Esophagus squamous epithelium (tissue), 4 donors: ENCODE results near the gene DTWD1.

ENCODE experiments used
- CTCF ChIP-seq, 6 experiments: fragments of 450-650 bp in 4 of 6; fragments of 200-600 bp in 2 of 6; sonication (generic) in 2 of 6; IDR thresholded peaks; one replicate each; pipeline ENCODE4 v1.5.1; 2016 to 2019; ENCODE audit warnings: antibody characterized with exemption in 6 of 6, mild to moderate bottlenecking in 4 of 6, moderate library complexity in 4 of 6
- POLR2A ChIP-seq, 4 donors: fragments of 450-650 bp; IDR thresholded peaks; one replicate each; pipeline ENCODE4 v1.6.1; 2017; ENCODE audit warnings: antibody characterized with exemption in 4 of 4, mild to moderate bottlenecking in 4 of 4, moderate library complexity in 3 of 4

GRCh38 chr15:49688135-49688790, 67.4 kb downstream of the DTWD1 start:
- TF ChIP-seq CTCF (IDR thresholded peaks at IDR 0.05) (no peak), POLR2A (IDR thresholded peaks at IDR 0.05) (no peak)
